ENCODE results near the gene MXRA5.
"Not testable (repeated sequence)": the region's sequence is repeated elsewhere in the genome, so short reads cannot be mapped to it uniquely, and the experiment has no call there.

Gene MXRA5

GRCh38 chrX:3346501-3347259 is at the start of gene MXRA5:
Gene MXRA5 (minus strand): TSS chrX:3346652. CDS start chrX:3343833, 2,819 bp downstream.
- DNase-seq, result no peak

DNA sequence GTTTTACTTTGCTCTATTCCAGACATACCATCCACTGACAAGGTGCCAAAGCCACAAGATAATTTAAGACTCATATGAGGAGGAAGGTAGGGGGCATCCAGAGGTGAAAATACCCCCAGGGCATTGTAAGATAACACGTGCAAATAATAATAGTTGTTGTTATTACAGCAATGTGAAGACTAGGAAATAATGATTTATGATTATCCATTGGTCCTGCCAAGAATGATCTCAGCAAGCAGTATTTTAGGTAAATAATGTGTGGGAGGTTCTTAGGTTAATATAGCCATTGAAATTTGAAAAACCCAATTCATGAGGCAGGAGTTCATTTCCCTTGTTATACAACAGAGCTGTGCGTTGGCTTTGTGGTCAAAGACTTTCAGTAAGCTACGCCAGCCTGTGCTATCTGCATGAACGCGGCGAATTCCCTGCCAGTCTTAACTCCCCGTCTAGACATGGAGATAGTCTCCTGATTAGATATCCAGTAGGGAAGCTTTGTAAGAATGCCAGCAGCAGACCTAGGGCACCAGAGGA is 47.2 kb upstream of the MXRA5 start:
- DNase-seq, result no peak

DNA sequence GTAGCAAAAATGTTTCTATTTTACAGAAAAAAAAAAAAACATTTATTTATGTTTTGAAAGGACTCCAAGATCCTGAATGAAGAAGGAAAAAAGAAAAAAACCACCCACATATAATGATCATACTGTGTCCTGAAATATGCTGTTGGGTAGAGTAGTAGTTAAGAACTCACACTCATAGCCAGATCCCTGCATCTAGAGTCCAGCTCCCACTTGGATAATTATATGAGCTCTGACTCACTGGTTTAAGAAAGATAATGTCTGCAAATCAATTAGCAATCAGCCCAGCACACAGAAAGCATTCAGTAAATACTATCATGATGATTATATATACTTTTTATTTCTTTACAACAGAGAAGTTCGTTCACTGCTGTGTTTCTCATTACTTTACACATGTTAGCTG is 46.7 kb upstream of the MXRA5 start:
- no peak for DNase-seq

DNA sequence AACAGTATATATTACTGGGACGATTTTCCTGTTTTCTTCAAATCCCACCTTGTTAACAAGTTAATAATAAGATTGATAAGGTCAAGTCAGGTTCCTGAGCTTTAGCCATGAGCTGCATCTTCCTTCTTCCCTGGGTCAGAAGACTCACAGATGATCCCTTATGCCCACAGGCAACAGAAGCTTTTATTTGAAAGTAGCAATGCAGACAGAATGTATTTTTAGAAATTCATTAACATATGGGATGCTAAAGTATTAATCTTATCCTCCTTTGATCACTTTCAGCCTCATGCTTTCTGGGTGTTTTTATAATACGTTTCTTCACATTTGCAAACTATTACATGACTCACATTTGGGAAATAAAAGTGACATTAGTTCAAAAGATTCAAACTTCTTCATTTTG is 42.0 kb upstream of the MXRA5 start:
- DNase-seq, result no peak

DNA sequence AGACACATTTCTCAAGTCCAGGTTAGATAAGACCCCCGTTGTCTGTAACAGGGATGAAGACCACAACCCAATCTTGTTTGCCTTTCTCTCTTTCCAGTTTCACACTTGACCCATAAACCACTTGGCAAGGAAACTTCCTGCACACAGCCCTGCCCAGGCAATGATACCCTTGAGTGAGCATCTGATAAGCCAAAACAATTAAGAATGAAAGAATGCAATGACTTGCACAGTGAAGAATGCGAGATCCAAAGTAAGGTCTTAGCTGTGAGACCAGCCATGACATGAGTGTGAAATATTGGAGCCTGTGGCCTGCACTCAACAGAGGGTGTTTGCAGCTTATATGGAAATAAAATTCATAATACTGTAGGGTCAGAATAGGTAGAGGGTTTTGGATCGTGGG is 37.9 kb upstream of the MXRA5 start:
- DNase-seq, result no peak

- DNase-seq, result no peak
These were observed 34.2 kb upstream of the MXRA5 start for GRCh38 chrX:3380603-3381002.

- DNase-seq, result no peak
These were observed 32.7 kb upstream of the MXRA5 start for GRCh38 chrX:3379111-3379510.

DNA sequence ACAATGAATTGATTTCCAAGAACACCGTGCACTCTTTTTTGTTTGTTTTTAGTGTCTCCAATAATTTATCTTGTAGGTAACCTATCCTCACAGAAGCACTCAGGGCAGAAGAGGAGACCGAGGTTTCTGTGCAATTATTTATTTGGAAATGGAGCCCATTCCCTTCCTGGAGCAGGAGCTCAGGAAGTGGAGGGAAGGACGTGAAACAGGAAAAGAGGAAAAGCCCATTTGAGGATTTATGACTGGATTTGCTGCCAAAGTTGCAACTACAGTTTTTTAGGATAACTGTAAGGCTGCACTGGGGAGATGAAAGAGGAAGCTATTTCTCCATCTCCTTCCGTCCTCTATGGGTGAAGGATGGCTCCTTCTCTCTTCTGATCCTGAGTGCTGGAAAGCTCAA is 31.7 kb upstream of the MXRA5 start:
- no peak for DNase-seq

- DNase-seq, result no peak
These were observed 31.1 kb upstream of the MXRA5 start for GRCh38 chrX:3377560-3377959.

- not testable (repeated sequence) for DNase-seq
These were observed 29.5 kb upstream of the MXRA5 start for GRCh38 chrX:3375878-3376508.

- DNase-seq, result no peak
These were observed 27.8 kb upstream of the MXRA5 start for GRCh38 chrX:3374108-3374800.

- no peak for DNase-seq
These were observed 24.7 kb upstream of the MXRA5 start for GRCh38 chrX:3371163-3371562.

GRCh38 chrX:3370656-3371055 is 24.2 kb upstream of the MXRA5 start:
- DNase-seq, result no peak

DNA sequence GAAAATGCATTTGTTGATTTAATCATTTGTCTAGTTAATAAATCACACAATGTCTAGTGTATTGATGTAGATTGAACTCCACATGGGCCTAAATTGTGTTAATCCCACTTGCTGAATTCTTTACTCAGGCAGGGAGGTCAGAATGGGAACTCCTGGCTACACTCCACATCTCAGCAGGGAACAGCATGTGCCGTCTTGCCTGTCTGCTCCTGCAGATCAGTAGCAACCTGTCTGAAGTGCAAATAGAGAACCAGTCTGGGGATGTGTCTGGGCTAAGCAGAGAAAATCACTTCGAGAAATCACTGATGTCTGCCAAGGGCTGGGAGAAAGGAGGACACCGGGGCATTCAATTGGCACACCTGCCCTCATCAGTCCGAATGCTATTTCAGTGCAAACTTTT is 16.5 kb upstream of the MXRA5 start:
- no peak for DNase-seq

DNA sequence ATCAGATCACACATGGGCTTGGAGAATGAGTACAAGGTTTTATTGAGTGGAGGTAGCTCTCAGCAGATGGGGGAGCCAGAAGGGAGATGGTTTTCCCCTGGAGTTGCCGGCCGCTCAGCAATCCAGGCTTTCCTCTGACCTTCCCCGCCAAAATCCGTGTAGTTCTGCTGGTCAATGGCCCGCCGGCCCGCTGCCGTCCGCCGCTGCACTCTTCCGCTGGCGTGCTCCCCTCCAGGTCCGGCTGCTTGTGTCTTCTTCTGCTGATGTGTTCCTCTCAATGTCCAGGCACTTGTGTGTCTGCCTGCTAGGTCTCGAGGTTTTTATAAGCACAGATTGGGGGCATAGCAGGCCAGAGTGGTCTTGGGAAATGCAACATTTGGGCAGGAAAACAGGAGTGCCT is 14.4 kb upstream of the MXRA5 start:
- DNase-seq, result no peak

GRCh38 chrX:3352741-3353140 is 6.3 kb upstream of the MXRA5 start:
- not testable (repeated sequence) for DNase-seq

DNA sequence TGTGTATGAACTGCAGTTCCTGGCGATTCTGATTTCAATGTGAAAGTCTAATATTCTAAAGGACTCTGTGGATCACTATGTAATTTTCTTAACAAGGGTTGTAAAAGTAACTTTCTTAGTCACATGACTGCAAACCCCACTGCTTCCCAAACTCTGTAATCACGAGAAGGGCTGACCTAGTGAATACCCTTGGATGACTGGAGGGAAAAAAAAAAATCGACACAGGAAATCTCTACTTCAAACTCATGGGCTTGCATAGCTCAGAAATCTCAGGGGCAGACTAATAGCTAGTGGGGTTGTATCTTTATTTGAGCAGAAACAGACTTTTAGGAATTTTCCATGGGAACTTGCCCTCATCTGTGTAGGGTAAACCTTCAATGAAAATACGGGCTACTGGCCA is 4.8 kb upstream of the MXRA5 start:
- no peak for DNase-seq

DNA sequence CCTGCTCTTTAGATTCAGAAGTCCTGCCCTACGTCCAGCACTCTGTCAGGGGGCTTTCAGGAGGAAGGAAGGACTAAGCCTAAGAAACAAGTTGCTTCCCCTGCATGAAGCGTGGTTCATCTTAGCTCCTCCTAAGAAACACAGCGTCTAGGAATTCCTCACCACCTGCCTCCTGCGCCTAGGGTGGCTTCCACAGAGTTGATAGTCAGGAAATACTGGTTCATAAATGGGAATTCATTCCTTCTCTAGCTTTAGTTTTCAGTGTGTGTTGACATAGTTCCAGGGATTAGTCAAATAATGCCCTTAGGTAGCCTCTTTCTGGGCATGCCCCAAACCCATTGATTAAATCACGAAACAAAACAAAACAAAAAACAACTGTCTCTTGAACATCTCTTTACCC is 1.7 kb upstream of the MXRA5 start:
- no peak for DNase-seq

- no peak for DNase-seq
These were observed 916 bp downstream of the MXRA5 start for GRCh38 chrX:3345281-3346191.

GRCh38 chrX:3343569-3343968 is 2.9 kb downstream of the MXRA5 start:
- DNase-seq, result not testable (repeated sequence)

- DNase-seq, result no peak
These were observed 6.4 kb downstream of the MXRA5 start for GRCh38 chrX:3340016-3340415.

DNA sequence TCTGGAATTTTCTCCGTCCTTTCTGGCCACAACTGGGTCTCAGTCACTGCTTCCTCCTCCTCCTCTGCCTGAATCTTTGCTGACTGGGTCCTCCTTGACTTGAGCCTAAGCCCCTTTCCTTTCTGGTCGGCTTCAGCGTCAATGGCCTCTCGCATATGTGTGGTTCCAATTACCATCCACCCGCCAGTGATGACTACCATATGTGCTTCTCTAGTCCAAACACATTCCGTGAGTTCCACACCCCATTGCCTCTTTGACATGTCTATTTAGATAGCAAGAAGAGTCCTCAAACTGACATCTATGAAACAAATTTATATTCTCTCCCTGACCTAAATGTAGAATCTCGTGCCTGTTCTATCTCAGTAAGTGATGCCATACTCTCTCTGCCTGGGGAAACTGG is 19.8 kb downstream of the MXRA5 start:
- no peak for DNase-seq
